B cell (primary cell): ENCODE measurements around the gene LAIR1. TPM values are rescaled to one million over a fixed set of nuclear protein-coding genes. Genes with fewer than 3 reads are reported as not detected.

Experiments
- ATAC-seq: fragments of 200-7000 bp; cut with Tn5 transposase; one replicate; pipeline ENCODE4 v1.10.0; 2021; ENCODE audit warnings: low read depth, mild to moderate bottlenecking, moderate number of reproducible peaks, moderate library complexity
- CTCF ChIA-PET: fragments of 350-600 bp; sonication (Branson Sonifier 250); formaldehyde crosslinking; loops from one replicate; lab custom pipeline; 2021; ENCODE audit warnings: antibody characterized with exemption, inconsistent platforms; lab: Charles Lee
- POLR2A ChIA-PET: fragments of 350-600 bp; sonication (Branson Sonifier 250); formaldehyde crosslinking; loops from one replicate; lab custom pipeline; 2021; ENCODE audit warnings: antibody characterized with exemption; lab: Charles Lee
- DNase-seq: peaks from one replicate; pipeline ENCODE4 v3.0.0; 2013
- H2AFZ ChIP-seq: 2 replicates; pipeline ENCODE4 v1.6.1; 2012; ENCODE audit warnings: mild to moderate bottlenecking, low read depth, low read length; ENCODE audit not compliant: insufficient read depth, poor library complexity, severe bottlenecking
- H3K27ac ChIP-seq, 2 donors: 1 replicate in 1 of 2; 2 replicates in 1 of 2; pipeline ENCODE4 v1.5.1; 2012 to 2013; ENCODE audit warnings: low read length in 2 of 2, mild to moderate bottlenecking in 2 of 2, moderate library complexity in 1 of 2
- H3K27me3 ChIP-seq, 4 experiments: fragments of 200-600 bp in 1 of 4; sonication (generic) in 1 of 4; replicated peaks in 1 of 4; 1 replicate in 2 of 4; 2 replicates in 2 of 4; pipeline versions ENCODE4 v1.6.1 to v1.7.0; 2013 to 2016; ENCODE audit warnings: low read length in 3 of 4, mild to moderate bottlenecking in 2 of 4, mixed read lengths in 1 of 4, moderate library complexity in 1 of 4; ENCODE audit not compliant: insufficient read depth in 4 of 4, control insufficient read depth in 3 of 4; ENCODE audit errors: control extremely low read depth in 1 of 4
- H3K36me3 ChIP-seq, 2 experiments: replicated peaks in 1 of 2; 1 replicate in 1 of 2; 2 replicates in 1 of 2; pipeline versions ENCODE4 v1.6.1 to v1.7.1; 2013; ENCODE audit warnings: low read length in 1 of 2; ENCODE audit not compliant: insufficient read depth in 2 of 2, control insufficient read depth in 1 of 2; ENCODE audit errors: control extremely low read depth in 1 of 2, extremely low read depth in 1 of 2
- H3K4me1 ChIP-seq, 2 donors: fragments of 200-600 bp in 1 of 2; sonication (generic) in 1 of 2; 1 replicate in 1 of 2; 2 replicates in 1 of 2; pipeline versions ENCODE4 v1.5.1 to v1.6.1; 2013 to 2017; ENCODE audit warnings: low read length in 2 of 2; ENCODE audit not compliant: control insufficient read depth in 2 of 2, insufficient read depth in 2 of 2
- H3K4me2 ChIP-seq: replicated peaks from 2 replicates; pipeline ENCODE3; 2012; ENCODE audit warnings: mild to moderate bottlenecking, low read depth, low read length; ENCODE audit not compliant: poor library complexity, severe bottlenecking
- H3K4me3 ChIP-seq, 5 experiments: fragments of 200-600 bp in 1 of 5; sonication (generic) in 1 of 5; 1 replicate in 3 of 5; 2 replicates in 2 of 5; pipeline versions ENCODE4 v1.5.1 to v1.7.0; 2011 to 2016; ENCODE audit warnings: low read length in 4 of 5, mild to moderate bottlenecking in 4 of 5, low read depth in 2 of 5, control low read depth in 1 of 5, moderate library complexity in 1 of 5; ENCODE audit not compliant: insufficient read depth in 1 of 5; ENCODE audit errors: control extremely low read depth in 1 of 5, extremely low read depth in 1 of 5
- H3K79me2 ChIP-seq: fragments of 200-600 bp; sonication (generic); one replicate; pipeline ENCODE4 v1.6.0; 2016; ENCODE audit warnings: low read length; ENCODE audit not compliant: control insufficient read depth, insufficient read depth
- H3K9ac ChIP-seq: fragments of 200-600 bp; sonication (generic); 2 replicates; pipeline ENCODE4 v1.6.1; 2017; ENCODE audit warnings: mild to moderate bottlenecking, low read length, moderate library complexity
- H3K9me3 ChIP-seq, 3 donors: one replicate each; pipeline versions ENCODE4 v1.6.1 to v1.7.1; 2013; ENCODE audit warnings: low read length in 2 of 3; ENCODE audit not compliant: control insufficient read depth in 2 of 3, insufficient read depth in 1 of 3; ENCODE audit errors: control extremely low read depth in 1 of 3
- H4K20me1 ChIP-seq: 2 replicates; pipeline ENCODE4 v1.6.0; 2012; ENCODE audit warnings: mild to moderate bottlenecking, low read length; ENCODE audit not compliant: insufficient read depth, control insufficient read depth, poor library complexity, severe bottlenecking
- H3K27ac Mint-ChIP-seq: one replicate; pipeline ENCODE4 v1.8.0; 2021; ENCODE audit warnings: mixed read lengths
- H3K27me3 Mint-ChIP-seq: one replicate; pipeline ENCODE4 v1.8.0; 2021; ENCODE audit warnings: mixed read lengths
- H3K4me1 Mint-ChIP-seq: one replicate; pipeline ENCODE4 v1.8.0; 2021; ENCODE audit warnings: mixed read lengths
- H3K4me3 Mint-ChIP-seq: one replicate; pipeline ENCODE4 v1.8.0; 2021; ENCODE audit warnings: mixed read lengths
- H3K9me3 Mint-ChIP-seq: one replicate; pipeline ENCODE4 v1.8.0; 2022; ENCODE audit warnings: mixed read lengths; ENCODE audit not compliant: insufficient read depth
- EZH2 ChIP-seq: IDR thresholded peaks from 2 replicates; pipeline ENCODE4 v1.6.1; 2012; ENCODE audit warnings: borderline replicate concordance, low read depth, mild to moderate bottlenecking, moderate library complexity, low read length; ENCODE audit not compliant: insufficient read depth, poor library complexity, severe bottlenecking
- WGBS: methylation state at CpG from one replicate; pipeline ENCODE4 v1.1.5; 2013; ENCODE audit warnings: missing lambda C conversion rate; ENCODE audit not compliant: insufficient coverage; 5-methylcytosine and 5-hydroxymethylcytosine counted together
- intact Hi-C: fragments of 100-400 bp; cut with micrococcal nuclease; formaldehyde crosslinking; loops from one replicate; pipeline ENCODE4 v1.10.0; 2022
- polyA plus RNA-seq: library from polyadenylated mRNA; depleted of rRNA; stranded (reverse); fragments of >200 nt; gene quantifications from 2 replicates; pipeline ENCODE4 v1.2.3, GENCODE V29; 2012
- total RNA-seq, 2 donors: library from RNA; stranded (reverse); fragments of 120-200 nt in 1 of 2; gene quantifications; 1 replicate in 1 of 2; 2 replicates in 1 of 2; pipeline versions ENCODE4 v1.2.3 to v1.2.4, GENCODE V29; 2013 to 2022
- TF ChIP-seq, protein P1 (sequence below): fragments of 200-600 bp; IDR thresholded peaks from one replicate; pipeline ENCODE4 v1.8.0; 2022; ENCODE audit warnings: antibody characterized with exemption, mild to moderate bottlenecking

Gene LAIR1
- total and polyA plus RNA-seq, 2 donors (not counting 1 experiment from before 2014, with no cell fraction given), result 41.5 to 173 TPM

DNA sequence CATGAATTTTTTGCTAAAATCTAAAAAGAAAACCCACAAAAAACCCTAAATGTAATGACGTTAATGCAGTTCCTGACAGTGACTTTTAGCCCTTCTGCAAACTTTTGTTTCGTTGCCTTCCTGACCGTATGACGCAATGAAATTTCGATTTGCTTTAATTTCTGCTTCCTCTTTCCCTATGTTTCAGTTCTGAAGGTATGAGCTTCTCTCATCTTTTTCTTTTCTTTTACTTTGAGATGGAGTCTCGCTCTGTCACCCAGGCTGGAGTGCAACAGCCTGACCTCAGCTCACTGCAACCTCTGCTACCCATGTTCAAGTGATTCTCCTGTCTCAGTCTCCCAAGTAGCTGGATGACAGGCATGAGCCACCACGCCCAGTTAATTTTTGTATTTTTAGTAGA is 45.7 kb downstream of the LAIR1 start:
- no CpG with 5 or more reads among the region's 7 CpGs for WGBS
- peaks cover 21% of the 10 kb centered on the region for H3K27me3 Mint-ChIP-seq
- H3K4me3 Mint-ChIP-seq, result peak overlapping the region; percentile 74
- intact Hi-C loops, result no loop called here
- Histone ChIP-seq H3K4me2 (peak overlapping the region; percentile 33), H3K9ac (no peak overlapping the region), H3K4me3 (no peak overlapping the region), H3K79me2 (no peaks in the 10 kb centered on the region), H4K20me1 (no peaks in the 10 kb centered on the region), H3K27ac (no peak overlapping the region), H3K4me1 (peaks cover 11 to 16% of the 10 kb centered on the region in 2 donors), H3K27me3 (peaks cover 0 to 18% (median 8%) of the 10 kb centered on the region in 4 experiments), H3K9me3 (no peaks in the 10 kb centered on the region), H2AFZ (no peak overlapping the region), H3K36me3 (no peaks in the 10 kb centered on the region)
- ChIA-PET POLR2A (interaction anchor here (0.6 to 0.7 kb wide), 2 partner anchors 29 to 154 kb away, joined by 3 to 5 read pairs; no protein-coding TSS in a partner anchor), CTCF (interaction anchor here (0.8 to 13.5 kb wide), 5 partner anchors 35 to 280 kb away, joined by 3 to 235 read pairs (median 3); no protein-coding TSS in a partner anchor)
- no peaks in the 10 kb centered on the region for H3K9me3 Mint-ChIP-seq
- ATAC-seq, result peak; percentile 82
- TF ChIP-seq, protein P1, sequence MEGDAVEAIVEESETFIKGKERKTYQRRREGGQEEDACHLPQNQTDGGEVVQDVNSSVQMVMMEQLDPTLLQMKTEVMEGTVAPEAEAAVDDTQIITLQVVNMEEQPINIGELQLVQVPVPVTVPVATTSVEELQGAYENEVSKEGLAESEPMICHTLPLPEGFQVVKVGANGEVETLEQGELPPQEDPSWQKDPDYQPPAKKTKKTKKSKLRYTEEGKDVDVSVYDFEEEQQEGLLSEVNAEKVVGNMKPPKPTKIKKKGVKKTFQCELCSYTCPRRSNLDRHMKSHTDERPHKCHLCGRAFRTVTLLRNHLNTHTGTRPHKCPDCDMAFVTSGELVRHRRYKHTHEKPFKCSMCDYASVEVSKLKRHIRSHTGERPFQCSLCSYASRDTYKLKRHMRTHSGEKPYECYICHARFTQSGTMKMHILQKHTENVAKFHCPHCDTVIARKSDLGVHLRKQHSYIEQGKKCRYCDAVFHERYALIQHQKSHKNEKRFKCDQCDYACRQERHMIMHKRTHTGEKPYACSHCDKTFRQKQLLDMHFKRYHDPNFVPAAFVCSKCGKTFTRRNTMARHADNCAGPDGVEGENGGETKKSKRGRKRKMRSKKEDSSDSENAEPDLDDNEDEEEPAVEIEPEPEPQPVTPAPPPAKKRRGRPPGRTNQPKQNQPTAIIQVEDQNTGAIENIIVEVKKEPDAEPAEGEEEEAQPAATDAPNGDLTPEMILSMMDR, result no peak
- DNase-seq, result peak; percentile 87
- H3K4me1 Mint-ChIP-seq, result peaks cover 20% of the 10 kb centered on the region
- peak overlapping the region; percentile 80 for H3K27ac Mint-ChIP-seq

DNA sequence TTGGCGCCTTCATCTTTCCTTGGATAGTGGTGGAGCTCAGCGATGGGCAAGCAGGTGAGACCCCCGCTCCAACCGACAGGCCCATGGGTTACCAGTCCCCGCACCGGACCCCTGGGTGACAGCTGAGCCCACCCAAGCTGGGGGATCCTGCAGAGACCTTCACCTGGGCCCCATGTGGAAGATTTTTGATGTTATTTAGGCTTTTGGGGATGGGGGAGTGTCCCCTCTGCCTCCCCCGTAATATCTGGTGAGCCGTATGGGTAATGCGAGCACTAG is 46.8 kb downstream of the LAIR1 start:
- intact Hi-C loops, result no loop called here
- Histone ChIP-seq H3K4me1 (peaks cover 13 to 20% of the 10 kb centered on the region in 2 donors), H3K79me2 (no peaks in the 10 kb centered on the region), H3K27me3 (peaks cover 0 to 25% (median 13%) of the 10 kb centered on the region in 4 experiments), H3K27ac (no peak overlapping the region), H4K20me1 (no peaks in the 10 kb centered on the region), H3K4me3 (no peak overlapping the region), H3K9ac (no peak overlapping the region), H3K36me3 (no peaks in the 10 kb centered on the region), H3K9me3 (no peaks in the 10 kb centered on the region), H3K4me2 (no peak overlapping the region), H2AFZ (no peak overlapping the region)
- H3K27ac Mint-ChIP-seq, result no peak overlapping the region
- H3K4me1 Mint-ChIP-seq, result peaks cover 24% of the 10 kb centered on the region
- ATAC-seq (no peak), DNase-seq (no peak)
- POLR2A ChIA-PET, result no interaction called here
- H3K9me3 Mint-ChIP-seq, result no peaks in the 10 kb centered on the region
- no peak overlapping the region for H3K4me3 Mint-ChIP-seq
- H3K27me3 Mint-ChIP-seq, result peaks cover 26% of the 10 kb centered on the region
- 97% methylated on average over 6 of the region's 9 CpGs for WGBS
- TF ChIP-seq, protein P1, result no peak
- no peak for TF ChIP-seq EZH2
- CTCF ChIA-PET, result interaction anchor here (1.3 to 13.5 kb wide), 3 partner anchors 52 to 150 kb away, joined by 4 to 235 read pairs (median 5); no protein-coding TSS in a partner anchor
